Measurements from ENCODE around the gene DCBLD1.

Gene DCBLD1

DNA sequence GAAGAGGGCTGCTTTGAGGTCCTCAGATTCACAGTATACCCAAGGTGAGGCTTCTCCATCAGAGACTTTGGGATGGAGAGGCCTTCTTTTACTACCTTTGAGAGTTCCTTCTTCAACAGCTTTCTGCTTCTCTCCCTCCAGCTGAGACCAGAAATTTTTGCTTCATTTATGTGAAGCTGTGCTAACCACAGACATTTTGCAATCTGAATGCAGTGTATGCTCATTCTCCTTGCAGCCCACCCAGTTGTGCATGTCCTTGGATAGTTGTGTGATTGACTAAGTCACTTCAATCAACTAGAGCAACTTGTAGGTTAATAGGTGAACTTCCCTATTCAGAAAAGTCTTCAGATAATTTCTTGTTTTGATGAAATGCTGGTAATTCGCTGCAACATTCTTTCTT is 20.1 kb downstream of the DCBLD1 start:
- Histone ChIP-seq H3K27ac (no peak overlapping the region), H3K4me1 (peaks cover 2% of the 10 kb centered on the region), H3K9me3 (ENCODE audit: control insufficient read depth, low read length) (no peaks in the 10 kb centered on the region), H2AFZ (no peak overlapping the region), H3K36me3 (ENCODE audit: control insufficient read depth, insufficient read depth, low read length) (no peaks in the 10 kb centered on the region), H3K79me2 (peaks cover 2% of the 10 kb centered on the region), H3K4me3 (ENCODE audit: low read depth, low read length) (no peak overlapping the region), H3K9ac (no peak overlapping the region), H3K27me3 (ENCODE audit: control insufficient read depth, insufficient read depth, low read length) (no peaks in the 10 kb centered on the region), H3K4me2 (ENCODE audit: low read length) (no peak overlapping the region)
- TF ChIP-seq, protein P1, sequence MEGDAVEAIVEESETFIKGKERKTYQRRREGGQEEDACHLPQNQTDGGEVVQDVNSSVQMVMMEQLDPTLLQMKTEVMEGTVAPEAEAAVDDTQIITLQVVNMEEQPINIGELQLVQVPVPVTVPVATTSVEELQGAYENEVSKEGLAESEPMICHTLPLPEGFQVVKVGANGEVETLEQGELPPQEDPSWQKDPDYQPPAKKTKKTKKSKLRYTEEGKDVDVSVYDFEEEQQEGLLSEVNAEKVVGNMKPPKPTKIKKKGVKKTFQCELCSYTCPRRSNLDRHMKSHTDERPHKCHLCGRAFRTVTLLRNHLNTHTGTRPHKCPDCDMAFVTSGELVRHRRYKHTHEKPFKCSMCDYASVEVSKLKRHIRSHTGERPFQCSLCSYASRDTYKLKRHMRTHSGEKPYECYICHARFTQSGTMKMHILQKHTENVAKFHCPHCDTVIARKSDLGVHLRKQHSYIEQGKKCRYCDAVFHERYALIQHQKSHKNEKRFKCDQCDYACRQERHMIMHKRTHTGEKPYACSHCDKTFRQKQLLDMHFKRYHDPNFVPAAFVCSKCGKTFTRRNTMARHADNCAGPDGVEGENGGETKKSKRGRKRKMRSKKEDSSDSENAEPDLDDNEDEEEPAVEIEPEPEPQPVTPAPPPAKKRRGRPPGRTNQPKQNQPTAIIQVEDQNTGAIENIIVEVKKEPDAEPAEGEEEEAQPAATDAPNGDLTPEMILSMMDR (IDR thresholded peaks at IDR 0.05) = no peak

- H2AFZ ChIP-seq = no peak overlapping the region
- H3K27ac ChIP-seq = no peak overlapping the region
- no peaks in the 10 kb centered on the region for H3K27me3 ChIP-seq (ENCODE audit: control insufficient read depth, insufficient read depth, low read length)
- no peak overlapping the region for H3K4me3 ChIP-seq (ENCODE audit: low read depth, low read length)
- H3K4me1 ChIP-seq = peaks cover 2% of the 10 kb centered on the region
- H3K36me3 ChIP-seq (ENCODE audit: control insufficient read depth, insufficient read depth, low read length) = no peaks in the 10 kb centered on the region
- H3K9ac ChIP-seq = no peak overlapping the region
- TF ChIP-seq, protein P1 (IDR thresholded peaks at IDR 0.05) = no peak
- H3K79me2 ChIP-seq = peaks cover 2% of the 10 kb centered on the region
- H3K9me3 ChIP-seq (ENCODE audit: control insufficient read depth, low read length) = no peaks in the 10 kb centered on the region
- no peak overlapping the region for H3K4me2 ChIP-seq (ENCODE audit: low read length)
Observed at GRCh38 chr6:117503211-117503610, 20.7 kb downstream of the DCBLD1 start.

GRCh38 chr6:117504478-117505144 is 22.1 kb downstream of the DCBLD1 start:
- Histone ChIP-seq H3K9me3 (ENCODE audit: control insufficient read depth, low read length) (no peaks in the 10 kb centered on the region), H3K9ac (no peak overlapping the region), H3K36me3 (ENCODE audit: control insufficient read depth, insufficient read depth, low read length) (no peaks in the 10 kb centered on the region), H3K4me3 (ENCODE audit: low read depth, low read length) (no peak overlapping the region), H3K27ac (no peak overlapping the region), H3K27me3 (ENCODE audit: control insufficient read depth, insufficient read depth, low read length) (no peaks in the 10 kb centered on the region), H3K4me2 (ENCODE audit: low read length) (no peak overlapping the region), H3K79me2 (peaks cover 2% of the 10 kb centered on the region), H3K4me1 (peaks cover 2% of the 10 kb centered on the region), H2AFZ (no peak overlapping the region)
- TF ChIP-seq, protein P1 (IDR thresholded peaks at IDR 0.05) = no peak

- no peaks in the 10 kb centered on the region for H3K36me3 ChIP-seq (ENCODE audit: control insufficient read depth, insufficient read depth, low read length)
- H3K4me2 ChIP-seq (ENCODE audit: low read length) = no peak overlapping the region
- H3K4me1 ChIP-seq = peaks cover 2% of the 10 kb centered on the region
- TF ChIP-seq, protein P1 (IDR thresholded peaks at IDR 0.05) = no peak
- H3K27ac ChIP-seq = no peak overlapping the region
- no peak overlapping the region for H3K4me3 ChIP-seq (ENCODE audit: low read depth, low read length)
- H2AFZ ChIP-seq = no peak overlapping the region
- no peaks in the 10 kb centered on the region for H3K79me2 ChIP-seq
- no peak overlapping the region for H3K9ac ChIP-seq
- H3K9me3 ChIP-seq (ENCODE audit: control insufficient read depth, low read length) = no peaks in the 10 kb centered on the region
- H3K27me3 ChIP-seq (ENCODE audit: control insufficient read depth, insufficient read depth, low read length) = no peaks in the 10 kb centered on the region
Observed at GRCh38 chr6:117505311-117505710, 22.8 kb downstream of the DCBLD1 start.
